IMR-90 (cell line): ENCODE measurements around the gene TRNAU1AP. TPM values are rescaled to one million over a fixed set of nuclear protein-coding genes. Genes with fewer than 3 reads are reported as not detected.

Experiments
- ATAC-seq: fragments of 200-7000 bp; cut with Tn5 transposase; 2 replicates; pipeline ENCODE4 v1.9.1; 2020; ENCODE audit warnings: low read depth, mild to moderate bottlenecking, moderate library complexity
- BruUV-seq: library from RNA; stranded (reverse); fragments of 400-500 nt; replicated peaks from 2 replicates; lab custom pipeline; 2021; lab: Mats Ljungman, UMichigan
- CTCF ChIA-PET: fragments of 300-600 bp; formaldehyde crosslinking; extraction: SDS; loops from one replicate; lab custom pipeline; 2021; ENCODE audit warnings: antibody characterized with exemption; lab: Yijun Ruan, JAX
- POLR2A ChIA-PET: fragments of 300-600 bp; sonication (Branson Sonifier 250); formaldehyde crosslinking; loops from one replicate; lab custom pipeline; 2022; ENCODE audit warnings: antibody characterized with exemption; ENCODE audit not compliant: unreplicated experiment; lab: Charles Lee
- DNase-seq: peaks from one replicate; pipeline ENCODE4 v3.0.0; 2013
- H2AFZ ChIP-seq: replicated peaks from 2 replicates; pipeline ENCODE3; 2013; ENCODE audit warnings: low read length, mild to moderate bottlenecking; ENCODE audit not compliant: poor library complexity
- H2AK5ac ChIP-seq: 2 replicates; pipeline ENCODE4 v1.6.1; 2013; ENCODE audit warnings: low read depth, low read length, inconsistent platforms
- H2AK9ac ChIP-seq: replicated peaks from 2 replicates; pipeline ENCODE3; 2013; ENCODE audit warnings: mild to moderate bottlenecking, low read depth, low read length, moderate library complexity; ENCODE audit not compliant: poor library complexity
- H2BK120ac ChIP-seq: 2 replicates; pipeline ENCODE4 v1.6.1; 2013; ENCODE audit warnings: low read depth, low read length, inconsistent platforms
- H2BK15ac ChIP-seq: 3 replicates; pipeline ENCODE4 v1.6.1; 2013; ENCODE audit warnings: low read depth, low read length, inconsistent platforms
- H2BK20ac ChIP-seq: 2 replicates; pipeline ENCODE4 v1.6.1; 2013; ENCODE audit warnings: low read depth, mild to moderate bottlenecking, inconsistent platforms, low read length, moderate library complexity
- H2BK5ac ChIP-seq: 2 replicates; pipeline ENCODE4 v1.6.1; 2013; ENCODE audit warnings: mild to moderate bottlenecking, low read depth, low read length, inconsistent platforms; ENCODE audit not compliant: poor library complexity, severe bottlenecking
- H3K14ac ChIP-seq: replicated peaks from 2 replicates; pipeline ENCODE4 v1.6.1; 2013; ENCODE audit warnings: low read depth, low read length, inconsistent platforms
- H3K18ac ChIP-seq: 2 replicates; pipeline ENCODE4 v1.6.1; 2013; ENCODE audit warnings: low read depth, low read length, control low read depth
- H3K23ac ChIP-seq: 2 replicates; pipeline ENCODE4 v1.6.1; 2013; ENCODE audit warnings: low read depth, low read length, inconsistent platforms
- H3K27ac ChIP-seq: 2 replicates; pipeline ENCODE4 v1.5.1; 2013; ENCODE audit warnings: mild to moderate bottlenecking, control low read depth, low read length; ENCODE audit not compliant: insufficient read depth
- H3K27me3 ChIP-seq: 2 replicates; pipeline ENCODE4 v1.6.1; 2013; ENCODE audit warnings: low read length; ENCODE audit not compliant: control insufficient read depth, insufficient read depth
- H3K36me3 ChIP-seq: 2 replicates; pipeline ENCODE4 v1.6.1; 2013; ENCODE audit warnings: low read length, mixed read lengths; ENCODE audit not compliant: control insufficient read depth, insufficient read depth
- H3K4ac ChIP-seq: 2 replicates; pipeline ENCODE4 v1.6.1; 2013; ENCODE audit warnings: low read depth, low read length, inconsistent platforms
- H3K4me1 ChIP-seq: 2 replicates; pipeline ENCODE4 v1.6.1; 2013; ENCODE audit warnings: low read length, mixed read lengths; ENCODE audit not compliant: control insufficient read depth, insufficient read depth
- H3K4me2 ChIP-seq: 2 replicates; pipeline ENCODE4 v1.6.1; 2013; ENCODE audit warnings: low read depth, mild to moderate bottlenecking, control low read depth, low read length, moderate library complexity
- H3K4me3 ChIP-seq: 2 replicates; pipeline ENCODE4 v1.5.1; 2013; ENCODE audit warnings: low read depth, mild to moderate bottlenecking, control low read depth, low read length, moderate library complexity; ENCODE audit not compliant: insufficient read depth
- H3K56ac ChIP-seq: 2 replicates; pipeline ENCODE4 v1.6.1; 2013; ENCODE audit warnings: low read length, inconsistent platforms; ENCODE audit not compliant: insufficient read depth; ENCODE audit errors: extremely low read depth
- H3K79me1 ChIP-seq, 2 experiments: 2 replicates each; pipeline ENCODE4 v1.6.1; 2013; ENCODE audit warnings: low read length in 2 of 2, inconsistent platforms in 1 of 2, low read depth in 1 of 2
- H3K9ac ChIP-seq: 2 replicates; pipeline ENCODE4 v1.6.1; 2013; ENCODE audit warnings: low read depth, low read length, control low read depth
- H3K9me1 ChIP-seq: 2 replicates; pipeline ENCODE4 v1.6.1; 2013; ENCODE audit warnings: low read length, inconsistent platforms; ENCODE audit not compliant: insufficient read depth
- H3K9me3 ChIP-seq: 2 replicates; pipeline ENCODE4 v1.6.1; 2013; ENCODE audit warnings: low read length; ENCODE audit not compliant: control insufficient read depth, insufficient read depth
- H4K20me1 ChIP-seq: 2 replicates; pipeline ENCODE4 v1.6.1; 2013; ENCODE audit warnings: low read length, inconsistent platforms; ENCODE audit not compliant: insufficient read depth
- H4K5ac ChIP-seq: 2 replicates; pipeline ENCODE4 v1.6.1; 2013; ENCODE audit warnings: mild to moderate bottlenecking, low read depth, low read length, control low read depth
- H4K8ac ChIP-seq, 2 experiments: 2 replicates each; pipeline ENCODE4 v1.6.1; 2013; ENCODE audit warnings: low read depth in 2 of 2, low read length in 2 of 2, control low read depth in 1 of 2, inconsistent platforms in 1 of 2
- H4K91ac ChIP-seq: 2 replicates; pipeline ENCODE4 v1.6.1; 2013; ENCODE audit warnings: low read depth, low read length, inconsistent platforms; ENCODE audit not compliant: insufficient read depth
- BHLHE40 ChIP-seq: fragments of 150-350 bp; IDR thresholded peaks from 2 replicates; pipeline ENCODE4 v1.6.1; 2016; ENCODE audit warnings: mild to moderate bottlenecking, low read depth, low read length
- CEBPB ChIP-seq: IDR thresholded peaks from 2 replicates; pipeline ENCODE4 v1.6.1; 2012; ENCODE audit warnings: low read depth, low read length, improper control_type of control experiment
- CHD1 ChIP-seq: IDR thresholded peaks from 2 replicates; pipeline ENCODE4 v1.6.1; 2012; ENCODE audit warnings: low read depth, low read length, improper control_type of control experiment
- FOS ChIP-seq: fragments of 150-350 bp; IDR thresholded peaks from 2 replicates; pipeline ENCODE4 v1.6.1; 2016; ENCODE audit warnings: low read depth, low read length
- MAFK ChIP-seq: IDR thresholded peaks from 2 replicates; pipeline ENCODE4 v1.6.1; 2012; ENCODE audit warnings: low read depth, low read length, improper control_type of control experiment
- MAZ ChIP-seq: IDR thresholded peaks from 2 replicates; pipeline ENCODE4 v1.6.1; 2012; ENCODE audit warnings: low read depth, mild to moderate bottlenecking, low read length, improper control_type of control experiment, moderate library complexity, borderline replicate concordance
- MXI1 ChIP-seq: IDR thresholded peaks from 2 replicates; pipeline ENCODE4 v1.6.1; 2012; ENCODE audit warnings: low read depth, mild to moderate bottlenecking, low read length, moderate library complexity, borderline replicate concordance
- NFE2L2 ChIP-seq: fragments of 150-350 bp; IDR thresholded peaks from 2 replicates; pipeline ENCODE4 v1.6.1; 2016; ENCODE audit warnings: low read depth, mild to moderate bottlenecking, low read length
- POLR2A ChIP-seq: IDR thresholded peaks from 2 replicates; pipeline ENCODE4 v1.6.1; 2012; ENCODE audit warnings: mild to moderate bottlenecking, low read depth, low read length
- RAD21 ChIP-seq: IDR thresholded peaks from 2 replicates; pipeline ENCODE4 v1.6.1; 2012; ENCODE audit warnings: low read length, improper control_type of control experiment
- RCOR1 ChIP-seq: IDR thresholded peaks from 2 replicates; pipeline ENCODE4 v1.6.1; 2012; ENCODE audit warnings: mild to moderate bottlenecking, low read length, improper control_type of control experiment; ENCODE audit not compliant: insufficient replicate concordance
- RFX5 ChIP-seq: IDR thresholded peaks from 2 replicates; pipeline ENCODE4 v1.8.0; 2012; ENCODE audit warnings: low read depth, mild to moderate bottlenecking, low read length, moderate library complexity
- SMC3 ChIP-seq: fragments of 150-350 bp; IDR thresholded peaks from 2 replicates; pipeline ENCODE4 v1.6.1; 2016; ENCODE audit warnings: low read depth, mild to moderate bottlenecking, antibody characterized with exemption, low read length, moderate library complexity
- WGBS, 2 experiments: methylation state at CpG; one replicate each; pipeline versions ENCODE4 v1.1.5 to v1.1.7; 2013; ENCODE audit warnings: missing lambda C conversion rate in 2 of 2; ENCODE audit not compliant: insufficient read length in 1 of 2; ENCODE audit errors: extremely low coverage in 2 of 2; 5-methylcytosine and 5-hydroxymethylcytosine counted together
- dilution Hi-C: fragments of 300-500 bp; cut with HindIII; formaldehyde crosslinking; loops from one replicate; pipeline ENCODE4 v1.14.3; 2018; ENCODE audit warnings: low sequenced_read_pairs; ENCODE audit not compliant: unreplicated experiment
- in situ Hi-C: fragments of 300-500 bp; cut with MboI; formaldehyde crosslinking; loops from 3 replicates; pipeline ENCODE4 v1.14.3; 2019; ENCODE audit warnings: low sequenced_read_pairs, inconsistent platforms, mixed read lengths
- intact Hi-C: fragments of 100-400 bp; cut with micrococcal nuclease; formaldehyde crosslinking; loops from 2 replicates; pipeline ENCODE4 v1.10.0; 2022
- polyA plus RNA-seq, 3 experiments: library from polyadenylated mRNA; depleted of rRNA; stranded (reverse); fragments of >200 nt; gene quantifications; 2 replicates each; pipeline ENCODE4 v1.2.3, GENCODE V29; 2012; ENCODE audit warnings: low replicate concordance in 1 of 3
- total RNA-seq: library from RNA; depleted of rRNA; stranded (reverse); fragments of >200 nt; gene quantifications from 2 replicates; pipeline ENCODE4 v1.2.3, GENCODE V29; 2012
- TF ChIP-seq, protein P1 (sequence below): conservative IDR thresholded peaks from 2 replicates; pipeline ENCODE4 v1.5.1; 2012; ENCODE audit warnings: mild to moderate bottlenecking, low read depth, low read length, improper control_type of control experiment
- TF ChIP-seq, protein P2 (sequence below): fragments of 150-350 bp; IDR thresholded peaks from 2 replicates; pipeline ENCODE4 v1.6.1; 2017; ENCODE audit warnings: mild to moderate bottlenecking, antibody characterized with exemption, low read length, low read depth
- TF ChIP-seq, protein P3 (sequence below): fragments of 150-350 bp; IDR thresholded peaks from 2 replicates; pipeline ENCODE4 v1.6.1; 2016; ENCODE audit warnings: low read depth, mild to moderate bottlenecking, low read length, moderate library complexity, borderline replicate concordance

TRNAU1AP gene
- total and polyA plus RNA-seq, 2 of the 4 experiments (the other 2 are of a cell fraction): 23.3 to 23.8 TPM

DNA sequence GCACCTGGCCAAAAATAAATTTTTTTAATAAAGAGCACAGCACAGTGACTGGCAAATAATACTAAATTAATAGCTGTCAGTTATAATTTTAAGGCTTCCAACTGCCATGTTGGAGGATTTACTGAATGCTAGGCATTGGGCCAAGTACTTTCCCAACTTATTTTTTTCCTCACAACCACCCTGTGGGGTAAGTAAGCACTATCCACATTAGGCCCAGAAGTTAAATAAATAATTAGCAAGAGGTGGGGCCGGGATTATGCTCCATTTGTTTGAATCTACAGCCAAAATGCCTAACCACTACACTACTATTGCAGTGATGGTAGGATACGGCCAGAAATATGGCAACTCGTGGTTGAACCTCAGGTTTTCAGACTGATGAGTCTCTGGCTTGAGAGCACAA is 4.6 kb upstream of the TRNAU1AP start:
- POLR2A ChIA-PET: no interaction called here
- no peak overlapping the region for H2AK5ac ChIP-seq
- no peak overlapping the region for H3K56ac ChIP-seq
- intact Hi-C loops: no loop called here
- BruUV-seq: no TSS peak
- no peak overlapping the region for H4K91ac ChIP-seq
- no CpG with 5 or more reads among the region's 3 CpGs for WGBS, 2 experiments
- no peak overlapping the region for H3K18ac ChIP-seq
- peaks cover 0 to 4% of the 10 kb centered on the region in 2 experiments; a peak in 2 of 4 replicates for H3K79me1 ChIP-seq
- H3K9me1 ChIP-seq: no peaks in the 10 kb centered on the region
- H2BK120ac ChIP-seq: no peak overlapping the region
- no peak for ATAC-seq
- H3K4ac ChIP-seq: no peak overlapping the region
- no peak overlapping the region for H4K8ac ChIP-seq
- H3K36me3 ChIP-seq: no peaks in the 10 kb centered on the region
- H2AFZ ChIP-seq: no peak overlapping the region
- H2BK5ac ChIP-seq: no peak overlapping the region
- H3K4me2 ChIP-seq: no peak overlapping the region
- in situ Hi-C loops: no loop called here
- no peak overlapping the region for H2BK15ac ChIP-seq
- no peak overlapping the region for H3K23ac ChIP-seq
- CTCF ChIA-PET: no interaction called here
- no peaks in the 10 kb centered on the region for H3K4me1 ChIP-seq
- no peaks in the 10 kb centered on the region for H3K27me3 ChIP-seq
- no peak overlapping the region for H3K14ac ChIP-seq
- H3K9ac ChIP-seq: no peak overlapping the region
- dilution Hi-C loops: no loop called here
- H3K9me3 ChIP-seq: no peaks in the 10 kb centered on the region
- H3K27ac ChIP-seq: no peak overlapping the region
- DNase-seq: no peak
- no peak for TF ChIP-seq SMC3
- no peak for TF ChIP-seq RCOR1
- no peak for TF ChIP-seq RFX5
- no peak for TF ChIP-seq MAFK
- no peak for TF ChIP-seq FOS
- no peak for TF ChIP-seq MAZ
- TF ChIP-seq, protein P1, sequence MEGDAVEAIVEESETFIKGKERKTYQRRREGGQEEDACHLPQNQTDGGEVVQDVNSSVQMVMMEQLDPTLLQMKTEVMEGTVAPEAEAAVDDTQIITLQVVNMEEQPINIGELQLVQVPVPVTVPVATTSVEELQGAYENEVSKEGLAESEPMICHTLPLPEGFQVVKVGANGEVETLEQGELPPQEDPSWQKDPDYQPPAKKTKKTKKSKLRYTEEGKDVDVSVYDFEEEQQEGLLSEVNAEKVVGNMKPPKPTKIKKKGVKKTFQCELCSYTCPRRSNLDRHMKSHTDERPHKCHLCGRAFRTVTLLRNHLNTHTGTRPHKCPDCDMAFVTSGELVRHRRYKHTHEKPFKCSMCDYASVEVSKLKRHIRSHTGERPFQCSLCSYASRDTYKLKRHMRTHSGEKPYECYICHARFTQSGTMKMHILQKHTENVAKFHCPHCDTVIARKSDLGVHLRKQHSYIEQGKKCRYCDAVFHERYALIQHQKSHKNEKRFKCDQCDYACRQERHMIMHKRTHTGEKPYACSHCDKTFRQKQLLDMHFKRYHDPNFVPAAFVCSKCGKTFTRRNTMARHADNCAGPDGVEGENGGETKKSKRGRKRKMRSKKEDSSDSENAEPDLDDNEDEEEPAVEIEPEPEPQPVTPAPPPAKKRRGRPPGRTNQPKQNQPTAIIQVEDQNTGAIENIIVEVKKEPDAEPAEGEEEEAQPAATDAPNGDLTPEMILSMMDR: no peak
- TF ChIP-seq RAD21: no peak
- TF ChIP-seq CEBPB: no peak
- TF ChIP-seq POLR2A: no peak
- TF ChIP-seq, protein P2, sequence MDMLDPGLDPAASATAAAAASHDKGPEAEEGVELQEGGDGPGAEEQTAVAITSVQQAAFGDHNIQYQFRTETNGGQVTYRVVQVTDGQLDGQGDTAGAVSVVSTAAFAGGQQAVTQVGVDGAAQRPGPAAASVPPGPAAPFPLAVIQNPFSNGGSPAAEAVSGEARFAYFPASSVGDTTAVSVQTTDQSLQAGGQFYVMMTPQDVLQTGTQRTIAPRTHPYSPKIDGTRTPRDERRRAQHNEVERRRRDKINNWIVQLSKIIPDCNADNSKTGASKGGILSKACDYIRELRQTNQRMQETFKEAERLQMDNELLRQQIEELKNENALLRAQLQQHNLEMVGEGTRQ: no peak
- no peak for TF ChIP-seq NFE2L2
- TF ChIP-seq, protein P3, sequence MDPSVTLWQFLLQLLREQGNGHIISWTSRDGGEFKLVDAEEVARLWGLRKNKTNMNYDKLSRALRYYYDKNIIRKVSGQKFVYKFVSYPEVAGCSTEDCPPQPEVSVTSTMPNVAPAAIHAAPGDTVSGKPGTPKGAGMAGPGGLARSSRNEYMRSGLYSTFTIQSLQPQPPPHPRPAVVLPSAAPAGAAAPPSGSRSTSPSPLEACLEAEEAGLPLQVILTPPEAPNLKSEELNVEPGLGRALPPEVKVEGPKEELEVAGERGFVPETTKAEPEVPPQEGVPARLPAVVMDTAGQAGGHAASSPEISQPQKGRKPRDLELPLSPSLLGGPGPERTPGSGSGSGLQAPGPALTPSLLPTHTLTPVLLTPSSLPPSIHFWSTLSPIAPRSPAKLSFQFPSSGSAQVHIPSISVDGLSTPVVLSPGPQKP: no peak
- TF ChIP-seq BHLHE40: no peak
- TF ChIP-seq MXI1: no peak
- TF ChIP-seq CHD1: no peak
- H2BK20ac ChIP-seq: no peak overlapping the region
- H3K4me3 ChIP-seq: no peak overlapping the region
- no peak overlapping the region for H4K5ac ChIP-seq
- no peaks in the 10 kb centered on the region for H4K20me1 ChIP-seq
- H2AK9ac ChIP-seq: no peak overlapping the region
